HG03175 (cell line): ENCODE measurements around the gene MEF2A.

Source experiments
- ATAC-seq: cut with Tn5 transposase; IDR thresholded peaks from one replicate; pipeline ENCODE4 v1.9.1; 2021; ENCODE audit warnings: mild to moderate bottlenecking, moderate library complexity; ENCODE audit not compliant: unreplicated experiment

MEF2A gene

GRCh38 chr15:99562238-99562637 is 3.5 kb upstream of the MEF2A start:
- no peak for ATAC-seq

GRCh38 chr15:99564221-99565048 is 1.3 kb upstream of the MEF2A start:
- ATAC-seq, result peak; percentile 33

- ATAC-seq, result no peak
Measured at GRCh38 chr15:99565049-99565298, 810 bp upstream of the MEF2A start.

GRCh38 chr15:99566157-99566897 is 543 bp downstream of the MEF2A start:
- no peak for ATAC-seq

- ATAC-seq, result no peak
Measured at GRCh38 chr15:99568625-99569352, 3.0 kb downstream of the MEF2A start.

GRCh38 chr15:99571299-99571698 is 5.5 kb downstream of the MEF2A start:
- no peak for ATAC-seq

GRCh38 chr15:99574048-99574447 is 8.3 kb downstream of the MEF2A start:
- no peak for ATAC-seq

- no peak for ATAC-seq
Measured at GRCh38 chr15:99574502-99574901, 8.7 kb downstream of the MEF2A start.

GRCh38 chr15:99578809-99579208 is 13.0 kb downstream of the MEF2A start:
- ATAC-seq, result no peak

GRCh38 chr15:99580076-99580475 is 14.3 kb downstream of the MEF2A start:
- ATAC-seq, result no peak

- ATAC-seq, result no peak
Measured at GRCh38 chr15:99582508-99582960, 16.8 kb downstream of the MEF2A start.

- ATAC-seq, result no peak
Measured at GRCh38 chr15:99584081-99584600, 18.4 kb downstream of the MEF2A start.

- ATAC-seq, result no peak
Measured at GRCh38 chr15:99586121-99586520, 20.3 kb downstream of the MEF2A start.

- ATAC-seq, result no peak
Measured at GRCh38 chr15:99589801-99590200, 24.0 kb downstream of the MEF2A start.

GRCh38 chr15:99590913-99591646 is 25.3 kb downstream of the MEF2A start:
- ATAC-seq, result peak; percentile 74

- ATAC-seq, result no peak
Measured at GRCh38 chr15:99592145-99592791, 26.5 kb downstream of the MEF2A start.

GRCh38 chr15:99593070-99593469 is 27.3 kb downstream of the MEF2A start:
- ATAC-seq, result no peak

GRCh38 chr15:99594916-99595315 is 29.1 kb downstream of the MEF2A start:
- ATAC-seq, result no peak

- no peak for ATAC-seq
Measured at GRCh38 chr15:99598296-99598695, 32.5 kb downstream of the MEF2A start.

- ATAC-seq, result no peak
Measured at GRCh38 chr15:99603828-99604227, 38.0 kb downstream of the MEF2A start.
